CD4-positive, alpha-beta T cell treated with Interleukin-2 at 100 ng/mL for 4 hours (primary cell): ENCODE results near the gene MINDY4.

ENCODE experiments used
- DNase-seq: peaks from one replicate; pipeline ENCODE4 v3.0.0-alpha.2; 2020; ENCODE audit warnings: low spot score

Gene MINDY4

GRCh38 chr7:30835396-30835915, 64.2 kb downstream of the MINDY4 start:
- no peak for DNase-seq

- no peak for DNase-seq
These were observed 65.8 kb downstream of the MINDY4 start for GRCh38 chr7:30836991-30837390.

- DNase-seq, result no peak
These were observed 66.4 kb downstream of the MINDY4 start for GRCh38 chr7:30837581-30837980.

GRCh38 chr7:30838008-30838407, 66.8 kb downstream of the MINDY4 start:
- DNase-seq, result no peak

- no peak for DNase-seq
These were observed 69.2 kb downstream of the MINDY4 start for GRCh38 chr7:30840141-30841024.

GRCh38 chr7:30841025-30841735, 70.0 kb downstream of the MINDY4 start:
- no peak for DNase-seq

- no peak for DNase-seq
These were observed 70.8 kb downstream of the MINDY4 start for GRCh38 chr7:30841801-30842541.

GRCh38 chr7:30842542-30843451, 71.6 kb downstream of the MINDY4 start:
- no peak for DNase-seq

GRCh38 chr7:30843741-30844482, 72.7 kb downstream of the MINDY4 start:
- DNase-seq, result no peak

GRCh38 chr7:30844483-30844874, 73.3 kb downstream of the MINDY4 start:
- DNase-seq, result no peak

GRCh38 chr7:30844916-30845315, 73.7 kb downstream of the MINDY4 start:
- no peak for DNase-seq

- DNase-seq, result no peak
These were observed 74.4 kb downstream of the MINDY4 start for GRCh38 chr7:30845426-30846135.

GRCh38 chr7:30846378-30846777, 75.2 kb downstream of the MINDY4 start:
- DNase-seq, result no peak

GRCh38 chr7:30848121-30848855, 77.1 kb downstream of the MINDY4 start:
- DNase-seq, result no peak

- no peak for DNase-seq
These were observed 78.3 kb downstream of the MINDY4 start for GRCh38 chr7:30849565-30849964.

GRCh38 chr7:30850426-30850825, 79.2 kb downstream of the MINDY4 start:
- no peak for DNase-seq

- DNase-seq, result no peak
These were observed 80.6 kb downstream of the MINDY4 start for GRCh38 chr7:30851651-30852307.

GRCh38 chr7:30852308-30852684, 81.1 kb downstream of the MINDY4 start:
- no peak for DNase-seq
